Neuronal stem cell (in vitro differentiated cells): Measurements from ENCODE around the gene IL6R.

Experiments used
- DNase-seq: peaks from one replicate; pipeline ENCODE4 v3.0.0-alpha.2; 2013; ENCODE audit warnings: low spot score
- H2AFZ ChIP-seq: one replicate; pipeline ENCODE4 v1.6.1; 2013; ENCODE audit warnings: mild to moderate bottlenecking, low read length, inconsistent platforms
- H2AK5ac ChIP-seq: 2 replicates; pipeline ENCODE4 v1.6.1; 2013; ENCODE audit warnings: low read depth, mild to moderate bottlenecking, inconsistent platforms, low read length, moderate library complexity, mixed read lengths
- H2BK120ac ChIP-seq: 2 replicates; pipeline ENCODE4 v1.6.1; 2013; ENCODE audit warnings: low read depth, mild to moderate bottlenecking, inconsistent platforms, low read length, moderate library complexity, mixed read lengths
- H2BK12ac ChIP-seq: one replicate; pipeline ENCODE4 v1.6.1; 2013; ENCODE audit warnings: low read length, inconsistent platforms
- H2BK15ac ChIP-seq: 2 replicates; pipeline ENCODE4 v1.6.1; 2013; ENCODE audit warnings: mild to moderate bottlenecking, low read length, inconsistent platforms, mixed read lengths
- H2BK5ac ChIP-seq: one replicate; pipeline ENCODE4 v1.6.1; 2013; ENCODE audit warnings: inconsistent platforms, mild to moderate bottlenecking, low read length, moderate library complexity
- H3K14ac ChIP-seq: one replicate; pipeline ENCODE4 v1.6.1; 2013; ENCODE audit warnings: low read length, inconsistent platforms
- H3K18ac ChIP-seq: 2 replicates; pipeline ENCODE4 v1.6.1; 2013; ENCODE audit warnings: low read length, inconsistent platforms
- H3K23ac ChIP-seq: 2 replicates; pipeline ENCODE4 v1.6.1; 2013; ENCODE audit warnings: low read depth, mild to moderate bottlenecking, mixed read lengths, low read length, inconsistent platforms; ENCODE audit not compliant: poor library complexity
- H3K27ac ChIP-seq: replicated peaks from 3 replicates; pipeline ENCODE4 v1.5.1; 2013; ENCODE audit warnings: low read length, inconsistent platforms
- H3K27me3 ChIP-seq, 3 experiments: 2 replicates each; pipeline ENCODE4 v1.6.1; 2013; ENCODE audit warnings: low read length in 3 of 3, mild to moderate bottlenecking in 2 of 3, inconsistent platforms in 1 of 3, low read depth in 1 of 3, mixed read lengths in 1 of 3, moderate library complexity in 1 of 3; ENCODE audit not compliant: control insufficient read depth in 3 of 3, insufficient read depth in 3 of 3
- H3K36me3 ChIP-seq, 2 donors: replicated peaks in 1 of 2; 2 replicates each; pipeline ENCODE4 v1.6.1; 2013; ENCODE audit warnings: low read length in 2 of 2; ENCODE audit not compliant: control insufficient read depth in 2 of 2, insufficient read depth in 2 of 2
- H3K4ac ChIP-seq: 2 replicates; pipeline ENCODE4 v1.6.1; 2013; ENCODE audit warnings: inconsistent platforms, mild to moderate bottlenecking, low read length, moderate library complexity
- H3K4me1 ChIP-seq, 2 donors: 1 replicate in 1 of 2; 2 replicates in 1 of 2; pipeline ENCODE4 v1.6.1; 2013; ENCODE audit warnings: low read length in 2 of 2, low read depth in 1 of 2; ENCODE audit not compliant: control insufficient read depth in 2 of 2, insufficient read depth in 1 of 2
- H3K4me2 ChIP-seq: one replicate; pipeline ENCODE4 v1.6.1; 2013; ENCODE audit warnings: mild to moderate bottlenecking, low read length, inconsistent platforms; ENCODE audit not compliant: insufficient read depth, poor library complexity, severe bottlenecking
- H3K4me3 ChIP-seq, 2 donors: 2 replicates each; pipeline ENCODE4 v1.5.1; 2013; ENCODE audit warnings: low read length in 2 of 2, mild to moderate bottlenecking in 2 of 2, inconsistent platforms in 1 of 2, moderate library complexity in 1 of 2
- H3K79me1 ChIP-seq: one replicate; pipeline ENCODE4 v1.6.1; 2013; ENCODE audit warnings: low read depth, mild to moderate bottlenecking, inconsistent platforms, low read length, moderate library complexity
- H3K9ac ChIP-seq: one replicate; pipeline ENCODE4 v1.6.1; 2013; ENCODE audit warnings: mild to moderate bottlenecking, low read depth, low read length, inconsistent platforms; ENCODE audit not compliant: poor library complexity
- H3K9me3 ChIP-seq, 2 donors: replicated peaks in 1 of 2; 2 replicates each; pipeline versions ENCODE3 to v1.6.1; 2013; ENCODE audit warnings: low read length in 2 of 2, mild to moderate bottlenecking in 2 of 2, inconsistent platforms in 1 of 2, low read depth in 1 of 2, mixed read lengths in 1 of 2, moderate library complexity in 1 of 2; ENCODE audit not compliant: control insufficient read depth in 2 of 2, insufficient read depth in 1 of 2
- H4K8ac ChIP-seq: one replicate; pipeline ENCODE4 v1.6.1; 2013; ENCODE audit warnings: low read depth, mild to moderate bottlenecking, inconsistent platforms, low read length, moderate library complexity
- H4K91ac ChIP-seq: one replicate; pipeline ENCODE4 v1.6.1; 2013; ENCODE audit warnings: low read length, low read depth, mild to moderate bottlenecking, inconsistent platforms; ENCODE audit not compliant: poor library complexity
- WGBS, 2 donors: extraction: QIAGEN DNeasy Blood & Tissue Kit; methylation state at CpG; one replicate each; pipeline ENCODE4 v1.1.7; 2013; ENCODE audit warnings: missing lambda C conversion rate in 2 of 2, mixed read lengths in 1 of 2; ENCODE audit not compliant: insufficient read length in 2 of 2, insufficient replicate concordance in 1 of 2; ENCODE audit errors: extremely low coverage in 2 of 2; 5-methylcytosine and 5-hydroxymethylcytosine counted together

The IL6R gene

DNA sequence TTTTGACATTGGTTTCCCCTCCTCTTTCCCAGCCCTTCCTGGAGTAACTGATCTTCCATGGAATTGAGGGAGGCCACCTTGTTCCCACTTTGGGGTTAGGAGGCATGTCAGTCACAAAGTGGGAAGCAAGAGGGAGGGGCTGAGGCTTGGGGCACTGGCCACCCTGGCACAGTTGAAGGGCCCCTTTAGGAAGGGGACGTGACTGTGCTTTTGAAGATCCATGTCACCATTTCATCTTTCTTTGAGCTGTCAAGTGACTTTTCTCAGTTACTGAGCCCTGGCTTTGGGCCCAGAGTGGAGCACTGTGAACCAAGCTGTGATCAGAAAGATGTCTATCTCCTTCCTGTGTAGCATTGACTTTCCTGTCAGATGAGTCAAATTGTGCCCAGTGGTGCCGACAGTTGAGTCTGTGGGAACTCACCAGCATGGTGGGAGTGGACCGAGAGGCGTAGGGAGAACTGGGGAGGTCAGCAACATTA is 58.4 kb downstream of the IL6R start:
- H3K14ac ChIP-seq: no peak overlapping the region
- H4K8ac ChIP-seq: no peak overlapping the region
- peak overlapping the region; percentile 35 for H3K18ac ChIP-seq
- H3K23ac ChIP-seq: no peak overlapping the region
- H4K91ac ChIP-seq: no peak overlapping the region
- no peak overlapping the region for H2BK5ac ChIP-seq
- H3K4me1 ChIP-seq: peaks cover 0 to 6% of the 10 kb centered on the region in 2 donors
- H3K4me2 ChIP-seq: no peak overlapping the region
- no peak overlapping the region for H2BK12ac ChIP-seq
- peak overlapping the region; percentile 26 for H2AFZ ChIP-seq
- no peaks in the 10 kb centered on the region for H3K79me1 ChIP-seq
- no peaks in the 10 kb centered on the region for H3K9me3 ChIP-seq
- H3K27ac ChIP-seq: no peak overlapping the region
- peak overlapping the region; percentile 40 for H2AK5ac ChIP-seq
- H2BK120ac ChIP-seq: no peak overlapping the region
- no peaks in the 10 kb centered on the region for H3K36me3 ChIP-seq
- no peaks in the 10 kb centered on the region for H3K27me3 ChIP-seq
- no peak overlapping the region for H2BK15ac ChIP-seq
- WGBS, 2 donors: no CpG with 5 or more reads among the region's 4 CpGs
- H3K9ac ChIP-seq: no peak overlapping the region
- no peak overlapping the region for H3K4me3 ChIP-seq
- DNase-seq: no peak
- H3K4ac ChIP-seq: no peak overlapping the region

DNA sequence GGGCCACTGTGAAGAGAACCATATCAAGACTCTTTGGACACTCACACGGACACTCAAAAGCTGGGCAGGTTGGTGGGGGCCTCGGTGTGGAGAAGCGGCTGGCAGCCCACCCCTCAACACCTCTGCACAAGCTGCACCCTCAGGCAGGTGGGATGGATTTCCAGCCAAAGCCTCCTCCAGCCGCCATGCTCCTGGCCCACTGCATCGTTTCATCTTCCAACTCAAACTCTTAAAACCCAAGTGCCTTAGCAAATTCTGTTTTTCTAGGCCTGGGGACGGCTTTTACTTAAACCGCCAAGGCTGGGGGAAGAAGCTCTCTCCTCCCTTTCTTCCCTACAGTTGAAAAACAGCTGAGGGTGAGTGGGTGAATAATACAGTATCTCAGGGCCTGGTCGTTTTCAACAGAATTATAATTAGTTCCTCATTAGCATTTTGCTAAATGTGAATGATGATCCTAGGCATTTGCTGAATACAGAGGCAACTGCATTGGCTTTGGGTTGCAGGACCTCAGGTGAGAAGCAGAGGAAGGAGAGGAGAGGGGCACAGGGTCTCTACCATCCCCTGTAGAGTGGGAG is 60.6 kb downstream of the IL6R start:
- Histone ChIP-seq H3K79me1 (no peaks in the 10 kb centered on the region), H2BK12ac (no peak overlapping the region), H2BK5ac (no peak overlapping the region), H3K4ac (no peak overlapping the region), H2BK15ac (no peak overlapping the region), H3K4me1 (peaks cover 0 to 8% of the 10 kb centered on the region in 2 donors), H2AFZ (peak overlapping the region; percentile 17), H2AK5ac (peak overlapping the region; percentile 4), H3K9me3 (no peaks in the 10 kb centered on the region), H3K14ac (no peak overlapping the region), H3K23ac (no peak overlapping the region), H3K36me3 (no peaks in the 10 kb centered on the region), H2BK120ac (no peak overlapping the region), H3K27ac (no peak overlapping the region), H4K8ac (no peak overlapping the region), H3K9ac (no peak overlapping the region), H3K4me2 (no peak overlapping the region), H4K91ac (no peak overlapping the region), H3K4me3 (no peak overlapping the region), H3K18ac (no peak overlapping the region), H3K27me3 (no peaks in the 10 kb centered on the region)
- WGBS, 2 donors: no CpG with 5 or more reads among the region's 8 CpGs
- DNase-seq: no peak

- H3K9ac ChIP-seq: no peak overlapping the region
- H2AFZ ChIP-seq: peak overlapping the region; percentile 17
- H2BK120ac ChIP-seq: no peak overlapping the region
- H2AK5ac ChIP-seq: no peak overlapping the region
- no CpG with 5 or more reads among the region's 3 CpGs for WGBS, 2 donors
- H3K9me3 ChIP-seq: no peaks in the 10 kb centered on the region
- H3K36me3 ChIP-seq: no peaks in the 10 kb centered on the region
- no peak overlapping the region for H3K4ac ChIP-seq
- no peak overlapping the region for H3K18ac ChIP-seq
- no peak overlapping the region for H4K8ac ChIP-seq
- H2BK12ac ChIP-seq: no peak overlapping the region
- H3K4me2 ChIP-seq: no peak overlapping the region
- no peak overlapping the region for H3K23ac ChIP-seq
- H4K91ac ChIP-seq: no peak overlapping the region
- H2BK5ac ChIP-seq: no peak overlapping the region
- H3K4me3 ChIP-seq: no peak overlapping the region
- H3K27ac ChIP-seq: no peak overlapping the region
- no peak overlapping the region for H3K14ac ChIP-seq
- no peak overlapping the region for H2BK15ac ChIP-seq
- H3K27me3 ChIP-seq: no peaks in the 10 kb centered on the region
- DNase-seq: no peak
- peaks cover 0 to 8% of the 10 kb centered on the region in 2 donors for H3K4me1 ChIP-seq
- H3K79me1 ChIP-seq: no peaks in the 10 kb centered on the region
Observed at GRCh38 chr1:154466206-154466605, 61.1 kb downstream of the IL6R start.

DNA sequence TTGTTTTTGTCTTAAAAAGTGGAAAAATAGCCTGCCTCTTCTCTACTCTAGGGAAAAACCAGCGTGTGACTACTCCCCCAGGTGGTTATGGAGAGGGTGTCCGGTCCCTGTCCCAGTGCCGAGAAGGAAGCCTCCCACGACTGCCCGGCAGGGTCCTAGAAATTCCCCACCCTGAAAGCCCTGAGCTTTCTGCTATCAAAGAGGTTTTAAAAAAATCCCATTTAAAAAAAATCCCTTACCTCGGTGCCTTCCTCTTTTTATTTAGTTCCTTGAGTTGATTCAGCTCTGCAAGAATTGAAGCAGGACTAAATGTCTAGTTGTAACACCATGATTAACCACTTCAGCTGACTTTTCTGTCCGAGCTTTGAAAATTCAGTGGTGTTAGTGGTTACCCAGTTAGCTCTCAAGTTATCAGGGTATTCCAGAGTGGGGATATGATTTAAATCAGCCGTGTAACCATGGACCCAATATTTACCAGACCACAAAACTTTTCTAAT is 61.8 kb downstream of the IL6R start:
- H4K91ac ChIP-seq: no peak overlapping the region
- H2BK120ac ChIP-seq: no peak overlapping the region
- no peaks in the 10 kb centered on the region for H3K9me3 ChIP-seq
- no peak overlapping the region for H3K9ac ChIP-seq
- H3K36me3 ChIP-seq: no peaks in the 10 kb centered on the region
- H3K4ac ChIP-seq: no peak overlapping the region
- no peak for DNase-seq
- H3K4me1 ChIP-seq: peaks cover 0 to 8% of the 10 kb centered on the region in 2 donors
- no CpG with 5 or more reads among the region's 8 CpGs for WGBS, 2 donors
- H2BK15ac ChIP-seq: no peak overlapping the region
- no peak overlapping the region for H3K4me3 ChIP-seq
- H3K27ac ChIP-seq: no peak overlapping the region
- no peak overlapping the region for H2BK5ac ChIP-seq
- H3K23ac ChIP-seq: no peak overlapping the region
- no peak overlapping the region for H4K8ac ChIP-seq
- H3K27me3 ChIP-seq: no peaks in the 10 kb centered on the region
- no peak overlapping the region for H3K18ac ChIP-seq
- H2AK5ac ChIP-seq: no peak overlapping the region
- H2AFZ ChIP-seq: no peak overlapping the region
- no peaks in the 10 kb centered on the region for H3K79me1 ChIP-seq
- H3K4me2 ChIP-seq: no peak overlapping the region
- H2BK12ac ChIP-seq: no peak overlapping the region
- H3K14ac ChIP-seq: no peak overlapping the region
